Cardiac septum (tissue), 1 donor: ENCODE data around the gene MET. TPM values are rescaled to one million over a fixed set of nuclear protein-coding genes. Genes with fewer than 3 reads are reported as not detected.
"Not testable (repeated sequence)": the region's sequence is repeated elsewhere in the genome, so short reads cannot be mapped to it uniquely, and the experiment has no call there.

Source experiments
- DNase-seq: peaks from one replicate; pipeline ENCODE4 v3.0.0-alpha.2; 2020; ENCODE audit warnings: low spot score
- intact Hi-C: fragments of 100-400 bp; cut with DNase I; formaldehyde crosslinking; loops from one replicate; pipeline ENCODE4 v1.14.0; 2022
- total RNA-seq: library from RNA; stranded (reverse); fragmentation: NEBNext Ultra II Directional; extraction: Animal tissue kit (Norgen Biotek cat#: 25700); gene quantifications from one replicate; pipeline ENCODE4 v1.2.1, GENCODE V29; 2021
- donor health status: DM: no; HTN: no; CAD: no.

Gene MET
- total RNA-seq, 1 donor from 2014 or later, result 9.2 TPM

DNA sequence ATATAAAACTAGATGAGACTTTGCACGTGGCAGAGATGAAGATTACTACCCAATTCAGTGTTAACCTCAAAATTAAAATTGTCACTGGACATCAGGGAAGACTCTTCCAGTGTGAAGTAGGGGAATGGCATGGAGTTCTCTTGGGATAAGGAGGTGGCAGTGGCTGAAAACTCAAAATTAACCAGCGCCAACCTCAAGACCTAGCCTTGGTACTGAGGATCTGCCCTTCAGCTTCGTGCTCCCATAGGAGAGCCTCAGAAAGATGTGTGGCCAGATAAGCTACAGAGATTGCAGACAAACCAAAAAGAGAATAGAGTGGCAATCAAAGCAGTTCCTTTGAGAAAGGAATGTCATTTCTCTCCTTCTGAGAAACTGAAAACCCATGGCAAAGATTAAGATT is 143.0 kb downstream of the MET start:
- intact Hi-C loops, result no loop called here

DNA sequence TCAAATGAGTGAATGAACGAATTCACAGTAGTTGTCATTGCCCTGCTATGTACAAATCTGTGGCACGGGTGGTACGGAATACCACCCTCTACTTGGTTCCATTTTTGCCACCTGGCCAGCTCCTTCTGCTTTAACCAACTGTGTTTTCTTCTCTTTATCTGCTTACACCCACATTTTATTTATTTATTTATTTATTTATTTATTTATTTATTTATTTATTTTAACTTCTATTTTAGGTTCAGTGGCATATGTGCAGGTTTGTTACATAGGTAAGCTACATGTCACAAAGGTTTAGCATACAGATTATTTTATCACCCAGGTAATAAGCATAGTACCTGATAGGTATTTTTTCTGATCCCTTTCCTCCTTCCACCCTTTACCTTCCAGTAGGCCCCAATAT is 148.2 kb downstream of the MET start:
- intact Hi-C loops, result no loop called here
- no peak for DNase-seq

More for the DNA sequence above, 143.0 kb downstream of the MET start:
- no peak for DNase-seq

DNA sequence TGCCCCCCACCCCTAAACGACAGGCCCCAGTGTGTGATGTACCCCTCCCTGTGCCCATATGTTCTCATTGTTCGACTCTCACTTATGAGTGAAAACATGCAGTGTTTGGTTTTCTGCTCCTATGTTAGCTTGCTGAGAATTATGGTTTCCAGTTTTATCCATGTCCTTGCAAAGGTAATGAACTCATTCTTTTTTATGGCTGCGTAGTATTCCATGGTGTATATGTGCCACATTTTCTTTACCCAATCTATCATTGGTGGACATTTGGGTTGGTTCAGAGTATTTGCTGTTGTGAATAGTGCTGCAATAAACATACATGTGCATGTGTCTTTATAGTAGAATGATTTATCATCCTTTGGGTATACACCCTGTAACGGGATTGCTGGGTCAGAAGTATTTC is 149.7 kb downstream of the MET start:
- intact Hi-C loops, DNase-seq: not testable (repeated sequence)

DNA sequence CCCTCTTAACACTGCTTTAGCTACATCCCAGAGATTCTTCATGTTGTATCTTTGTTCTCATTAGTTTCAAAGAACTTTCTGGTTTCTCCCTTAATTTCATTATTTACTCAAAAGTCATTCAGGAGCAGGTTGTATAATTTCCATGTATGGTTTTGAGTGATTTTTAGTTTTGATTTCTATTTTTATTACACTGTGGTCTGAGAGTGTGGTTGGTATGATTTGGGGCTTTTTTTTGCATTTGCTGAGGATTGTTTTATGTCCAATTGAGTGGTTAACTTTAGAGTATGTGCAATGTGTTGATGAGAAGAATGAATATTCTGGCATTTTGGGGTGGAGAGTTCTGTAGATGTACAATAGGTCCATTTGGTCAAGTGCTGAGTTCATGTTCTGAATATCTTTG is 152.5 kb downstream of the MET start:
- intact Hi-C loops, result no loop called here
- DNase-seq, result no peak

DNA sequence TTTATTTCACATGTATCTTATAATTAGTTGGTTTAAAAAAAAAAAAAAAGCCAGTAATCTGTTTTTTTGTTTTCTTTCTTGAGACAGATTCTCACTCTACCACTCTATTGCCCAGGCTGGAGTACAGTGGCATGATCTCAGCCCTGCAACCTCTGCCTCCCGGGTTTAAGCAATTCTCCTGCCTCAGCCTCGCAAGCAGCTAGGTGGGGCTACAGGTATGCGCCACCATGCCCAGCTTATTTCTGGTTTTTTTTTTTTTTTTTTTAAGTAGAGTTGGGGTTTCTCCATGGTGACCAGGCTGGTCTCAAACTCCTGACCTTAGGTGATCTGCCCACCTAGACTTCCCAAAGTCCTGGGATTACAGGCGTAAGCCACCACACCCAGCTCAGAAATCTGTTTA is 156.3 kb downstream of the MET start:
- intact Hi-C loops, result no loop called here
- no peak for DNase-seq

DNA sequence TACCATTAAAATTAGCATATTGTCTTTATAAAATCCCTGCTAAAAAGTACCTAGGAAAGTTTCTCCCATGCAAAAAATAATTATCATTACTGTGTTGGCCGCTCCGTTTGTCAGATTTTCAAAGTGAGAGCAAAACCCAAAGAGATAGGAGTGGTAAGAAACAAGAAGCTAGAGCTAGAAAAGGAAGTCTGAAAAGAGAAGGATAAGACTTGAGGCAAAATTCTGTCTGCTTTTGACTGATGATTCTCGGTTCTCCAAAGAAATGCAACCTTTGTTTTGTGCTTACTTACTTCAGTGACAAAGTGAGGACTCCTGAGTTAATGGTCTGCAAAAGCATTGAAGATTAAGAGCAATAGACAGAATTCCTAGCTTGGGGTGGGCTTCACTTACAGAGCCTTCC is 157.0 kb downstream of the MET start:
- intact Hi-C loops, result no loop called here
- no peak for DNase-seq

DNA sequence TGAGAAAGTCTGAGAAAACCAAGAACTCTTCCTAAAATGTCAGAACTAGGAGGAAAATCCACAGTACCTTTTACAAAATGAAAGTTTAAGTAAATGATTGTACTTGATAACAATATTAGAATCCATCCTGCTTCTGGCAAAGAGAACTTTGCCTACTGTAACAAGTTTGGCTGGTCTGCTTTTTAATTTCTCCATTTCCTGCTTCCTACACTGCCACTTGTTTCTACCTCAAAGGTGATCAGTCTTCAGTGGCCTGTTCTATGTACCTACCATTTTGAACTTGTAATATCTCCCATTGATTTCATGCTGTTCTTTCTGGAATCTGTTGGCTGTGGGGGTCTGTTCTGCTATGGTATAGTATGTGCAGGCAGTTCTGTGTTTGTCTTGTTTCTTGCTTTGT is 157.5 kb downstream of the MET start:
- no peak for DNase-seq
- intact Hi-C loops, result no loop called here

DNA sequence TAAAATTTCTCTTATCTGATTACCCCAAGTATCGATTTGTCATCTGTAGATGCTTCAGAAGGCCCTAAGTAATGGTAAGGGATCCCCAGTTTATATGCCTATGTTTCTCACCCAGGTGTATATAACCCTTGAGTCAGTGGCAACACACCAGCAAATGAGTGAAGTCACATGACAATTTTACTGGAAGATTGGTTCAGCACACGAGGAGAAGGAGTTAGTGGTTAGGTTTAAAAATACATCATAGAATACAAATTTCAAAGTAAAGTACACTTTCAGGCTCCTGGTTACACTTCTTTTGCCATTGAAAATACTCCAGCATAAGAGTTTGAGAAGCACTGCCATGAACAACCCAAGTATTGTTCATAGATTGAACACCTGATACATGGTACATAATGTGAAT is 160.7 kb downstream of the MET start:
- intact Hi-C loops, result no loop called here
- DNase-seq, result no peak

DNA sequence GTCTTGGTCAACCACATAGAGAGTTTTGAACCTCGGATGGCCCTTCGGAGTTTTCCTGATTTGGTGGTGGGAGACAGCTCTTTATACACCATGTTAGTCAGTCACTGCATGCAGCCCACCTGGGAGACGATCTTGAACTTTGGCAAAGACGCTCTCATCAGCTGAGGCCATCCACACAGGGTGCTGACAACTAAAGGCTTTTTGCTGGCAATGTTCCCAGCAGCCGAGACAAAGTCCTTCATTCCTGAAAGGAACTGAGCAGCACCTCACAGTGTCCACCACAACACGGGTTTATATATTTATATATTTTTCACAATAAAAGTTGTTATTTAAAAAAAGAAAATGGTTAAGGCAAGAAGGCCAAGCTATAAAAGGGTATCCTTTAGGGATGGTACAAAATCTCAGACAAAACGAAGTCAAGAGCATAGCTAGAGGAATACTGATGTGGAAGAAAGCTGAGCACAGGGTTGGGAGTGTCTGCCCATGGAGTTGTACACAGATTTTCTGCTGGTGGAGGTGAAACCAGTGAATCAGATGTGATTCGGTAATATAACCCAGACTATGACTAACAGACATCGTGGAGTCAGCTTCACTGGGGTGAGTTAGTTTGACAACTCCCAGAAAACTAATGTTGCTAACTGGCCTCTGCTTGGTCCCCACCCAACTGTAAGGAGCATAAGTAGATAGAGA is 163.0 kb downstream of the MET start:
- DNase-seq, result no peak
- intact Hi-C loops, result no loop called here

DNA sequence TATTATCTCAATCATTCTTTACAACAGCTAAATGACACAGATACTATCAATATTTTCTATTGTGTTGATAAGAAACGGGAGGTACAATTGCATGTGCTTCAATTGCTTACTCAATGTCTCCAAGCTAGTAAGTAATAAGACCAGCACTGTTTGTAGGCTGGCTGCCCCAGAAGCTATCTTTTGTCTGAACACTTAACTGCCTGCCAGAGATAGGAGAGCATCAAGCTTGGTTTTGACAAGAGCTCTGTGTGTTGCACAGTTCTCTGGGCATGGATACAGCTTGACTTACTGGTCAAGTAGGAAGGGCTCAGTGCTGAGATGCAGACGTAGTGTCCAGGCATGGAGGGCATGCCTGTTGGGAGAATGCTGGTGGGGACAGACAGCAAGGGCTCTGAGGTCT is 164.1 kb downstream of the MET start:
- intact Hi-C loops, result no loop called here

DNA sequence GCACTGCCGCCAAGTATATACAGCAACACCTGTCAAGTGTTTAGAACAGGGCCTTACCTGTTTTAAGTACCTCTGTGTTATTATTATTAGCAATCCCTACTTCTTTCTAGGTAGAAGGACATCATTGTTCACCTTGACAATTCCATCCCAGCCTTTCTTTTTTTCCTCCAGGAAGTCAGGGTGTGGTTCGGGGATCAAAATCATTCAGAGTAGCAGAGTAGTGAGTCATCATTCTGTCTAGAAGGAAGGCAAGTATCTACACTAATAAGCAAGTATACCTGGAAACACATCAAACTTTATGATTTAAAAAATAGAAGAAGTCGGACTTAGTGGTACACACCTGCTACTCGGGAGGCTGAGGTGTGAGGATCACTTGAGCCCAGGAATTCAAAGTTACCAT is 164.9 kb downstream of the MET start:
- intact Hi-C loops, result no loop called here
- no peak for DNase-seq

More for the DNA sequence above, 164.1 kb downstream of the MET start:
- DNase-seq, result no peak

DNA sequence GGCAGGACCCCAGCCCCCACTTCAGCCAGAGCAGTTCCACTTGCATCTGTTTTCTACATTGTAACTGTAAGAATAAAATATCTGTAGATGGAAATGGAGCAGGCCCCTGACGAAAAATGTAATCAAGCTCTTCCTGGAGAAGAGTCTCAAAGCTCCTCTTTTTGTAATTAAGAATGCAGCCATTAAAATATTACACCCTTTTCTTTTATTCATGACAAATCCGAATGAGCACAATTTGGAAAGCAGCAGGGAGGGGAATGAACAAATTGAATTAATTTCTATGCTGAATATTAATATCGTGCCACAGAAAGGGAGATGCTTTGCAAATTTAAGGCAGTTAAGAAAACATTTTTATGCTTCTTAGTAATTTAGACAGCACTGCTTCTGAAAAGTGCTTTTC is 165.6 kb downstream of the MET start:
- DNase-seq, result no peak

DNA sequence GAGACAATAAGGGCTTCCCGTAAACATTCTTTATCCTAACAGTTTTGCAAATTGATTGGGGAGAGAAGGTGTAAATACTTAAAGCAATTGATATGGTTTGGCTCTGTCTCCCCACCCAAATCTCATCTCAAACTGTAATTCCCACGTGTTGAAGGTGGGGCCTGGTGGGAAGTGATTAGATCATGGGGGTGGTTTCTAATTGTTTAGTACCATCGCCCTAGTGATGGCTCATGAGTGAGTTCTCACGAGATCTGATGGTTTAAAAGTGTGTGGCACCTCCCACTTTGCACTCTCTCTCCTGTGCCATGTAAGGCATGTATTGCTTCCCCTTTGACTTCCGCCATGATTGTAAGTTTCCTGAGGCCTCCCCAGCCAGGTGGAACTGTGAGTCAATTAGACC is 168.3 kb downstream of the MET start:
- intact Hi-C loops, result no loop called here
- DNase-seq, result no peak

More for the DNA sequence above, 165.6 kb downstream of the MET start:
- intact Hi-C loops, result no loop called here

DNA sequence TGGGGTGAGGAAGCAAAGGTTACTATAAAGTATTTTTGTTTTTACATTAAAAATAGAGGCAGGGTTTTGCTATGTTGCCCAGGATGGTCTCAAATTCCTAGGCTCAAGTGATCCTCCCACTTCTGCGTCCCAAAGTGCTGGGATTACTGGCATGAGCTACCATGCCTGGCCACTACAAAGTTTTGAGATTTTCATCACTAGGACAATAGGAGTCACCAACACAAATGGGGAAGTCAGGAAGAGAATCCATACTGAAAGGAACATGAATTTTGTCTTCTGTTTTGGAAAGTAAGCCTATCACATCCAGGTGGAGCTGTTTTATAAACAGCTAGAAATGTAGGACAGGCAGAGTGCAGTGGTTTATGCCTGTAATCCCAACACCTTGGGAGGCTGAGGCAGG is 170.4 kb downstream of the MET start:
- DNase-seq, result no peak
- intact Hi-C loops, result no loop called here

DNA sequence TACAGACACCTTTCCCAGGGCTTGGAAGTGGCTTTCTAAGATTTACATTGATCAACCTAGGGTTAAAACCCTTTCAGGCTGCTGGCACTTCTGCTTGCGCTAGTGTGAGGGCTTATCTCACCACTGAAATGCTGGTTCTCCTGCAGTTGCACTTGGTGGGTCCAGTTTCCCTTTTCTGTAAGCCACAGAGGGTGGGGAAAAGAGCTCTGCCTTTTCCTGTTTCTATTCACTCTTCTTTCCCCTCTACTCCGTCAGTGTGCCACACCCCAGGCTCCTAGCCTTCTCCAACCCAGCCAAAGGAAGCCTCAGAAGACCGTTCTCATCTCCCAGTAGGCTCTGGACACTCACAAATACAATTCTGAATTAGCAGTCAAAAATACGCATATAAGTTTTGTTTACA is 171.4 kb downstream of the MET start:
- intact Hi-C loops, result no loop called here

More for the DNA sequence above, 171.4 kb downstream of the MET start:
- DNase-seq, result no peak

Other genes starting within 250 kb of the MET start
- 311 TPM for gene CAV2, start 172.5 kb upstream of the MET start, total RNA-seq
- 311 TPM for gene CAV1, start 147.2 kb upstream of the MET start, total RNA-seq
- gene CAPZA2, start 190.4 kb downstream of the MET start, total RNA-seq, result 313 TPM